HUES6 (cell line): ENCODE measurements around the gene LEMD2.

Experiments
- H3K27ac ChIP-seq: 2 replicates; pipeline ENCODE4 v1.7.0; 2013; ENCODE audit warnings: low read depth, mild to moderate bottlenecking, low read length, inconsistent platforms
- H3K27me3 ChIP-seq: 2 replicates; pipeline ENCODE4 v1.6.1; 2013; ENCODE audit warnings: low read length; ENCODE audit not compliant: control insufficient read depth, insufficient read depth
- H3K36me3 ChIP-seq: 2 replicates; pipeline ENCODE4 v1.6.1; 2013; ENCODE audit warnings: low read length; ENCODE audit not compliant: control insufficient read depth, insufficient read depth
- H3K4me1 ChIP-seq: 2 replicates; pipeline ENCODE4 v1.6.1; 2013; ENCODE audit warnings: low read length; ENCODE audit not compliant: control insufficient read depth, insufficient read depth
- H3K4me3 ChIP-seq: 2 replicates; pipeline ENCODE4 v1.5.1; 2013; ENCODE audit warnings: low read depth, low read length
- H3K9ac ChIP-seq: one replicate; pipeline ENCODE4 v1.6.1; 2013; ENCODE audit warnings: mild to moderate bottlenecking, low read length
- H3K9me3 ChIP-seq: 2 replicates; pipeline ENCODE4 v1.6.1; 2013; ENCODE audit warnings: low read depth, low read length; ENCODE audit not compliant: control insufficient read depth, insufficient read depth

LEMD2 gene

DNA sequence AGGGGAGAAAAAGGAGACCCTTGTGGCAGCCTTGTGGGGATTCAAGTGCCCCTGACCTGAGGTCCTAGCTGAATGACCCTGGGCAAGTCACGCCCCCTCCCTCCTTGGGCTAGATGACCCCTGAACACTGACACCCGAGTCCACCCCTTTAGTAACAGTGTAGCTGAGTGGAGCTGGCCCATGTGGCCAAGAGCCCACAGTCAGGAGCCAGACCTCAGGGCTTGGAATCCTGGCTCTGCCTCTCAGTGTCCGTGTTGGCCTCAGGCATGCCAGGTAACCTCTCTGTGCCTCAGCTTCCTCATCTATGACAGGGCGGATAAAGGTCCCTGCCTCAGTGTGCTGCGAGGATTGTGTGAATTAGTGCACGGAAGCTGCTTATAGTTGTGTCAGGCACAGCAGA lies 56.5 kb downstream of the LEMD2 start:
- Histone ChIP-seq H3K27me3 (no peaks in the 10 kb centered on the region), H3K27ac (no peak overlapping the region), H3K36me3 (no peaks in the 10 kb centered on the region), H3K9ac (no peak overlapping the region), H3K4me1 (peaks cover 3% of the 10 kb centered on the region; the same call in 1 of the 2 replicates), H3K9me3 (no peaks in the 10 kb centered on the region), H3K4me3 (no peak overlapping the region)

DNA sequence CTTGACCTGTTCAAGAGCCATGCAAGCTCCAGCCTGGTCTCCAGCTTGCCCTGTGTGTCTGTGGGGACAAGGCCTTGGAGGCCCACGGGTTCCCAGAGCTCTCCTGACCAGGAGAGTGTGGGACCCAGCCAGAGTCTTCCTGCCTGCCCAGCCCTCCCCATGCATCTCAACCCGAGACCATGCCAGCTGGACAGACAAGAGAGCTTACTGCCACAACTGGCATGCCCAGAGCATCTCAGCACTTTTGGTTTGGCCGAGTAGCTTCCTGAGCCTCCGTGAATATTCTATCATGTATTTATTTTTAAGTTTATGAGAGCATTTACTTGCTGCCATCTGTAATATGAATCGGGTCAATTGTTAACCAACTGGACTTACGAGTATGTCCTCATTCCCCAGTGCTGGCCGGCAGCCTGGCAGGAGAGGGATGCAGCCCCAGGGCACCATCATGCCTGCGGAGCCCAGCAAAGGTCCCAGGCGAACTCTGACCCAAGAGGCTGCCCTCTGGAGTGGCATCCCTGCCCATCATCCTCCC lies 57.1 kb downstream of the LEMD2 start:
- Histone ChIP-seq H3K9me3 (no peaks in the 10 kb centered on the region), H3K27me3 (no peaks in the 10 kb centered on the region), H3K4me3 (no peak overlapping the region), H3K36me3 (no peaks in the 10 kb centered on the region), H3K4me1 (peaks cover 6% of the 10 kb centered on the region; the same call in 1 of the 2 replicates), H3K27ac (no peak overlapping the region), H3K9ac (no peak overlapping the region)

DNA sequence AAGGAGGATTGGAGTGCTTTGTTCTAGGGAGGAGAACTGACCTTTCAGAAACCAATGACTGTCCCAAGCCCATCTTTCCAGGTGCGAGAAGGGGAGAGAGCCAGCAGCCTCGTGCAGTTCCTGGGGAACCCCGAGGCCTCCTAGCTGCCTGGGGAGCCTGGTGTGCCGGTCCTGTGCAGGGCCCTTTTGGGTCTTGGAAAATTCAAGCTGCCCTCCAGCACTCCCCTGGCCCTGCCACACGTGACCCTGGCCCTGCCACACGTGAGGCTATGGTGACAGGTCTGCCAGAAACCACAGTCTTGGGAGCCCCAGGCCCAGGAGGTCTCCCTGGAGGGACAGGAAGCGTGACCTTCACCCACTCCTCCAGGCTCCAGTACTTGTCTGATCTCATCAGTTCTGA lies 57.9 kb downstream of the LEMD2 start:
- H3K27ac ChIP-seq, result no peak overlapping the region
- no peaks in the 10 kb centered on the region for H3K9me3 ChIP-seq
- H3K4me3 ChIP-seq, result no peak overlapping the region
- H3K36me3 ChIP-seq, result no peaks in the 10 kb centered on the region
- H3K4me1 ChIP-seq, result peaks cover 6% of the 10 kb centered on the region; the same call in 1 of the 2 replicates
- no peak overlapping the region for H3K9ac ChIP-seq
- H3K27me3 ChIP-seq, result no peaks in the 10 kb centered on the region

DNA sequence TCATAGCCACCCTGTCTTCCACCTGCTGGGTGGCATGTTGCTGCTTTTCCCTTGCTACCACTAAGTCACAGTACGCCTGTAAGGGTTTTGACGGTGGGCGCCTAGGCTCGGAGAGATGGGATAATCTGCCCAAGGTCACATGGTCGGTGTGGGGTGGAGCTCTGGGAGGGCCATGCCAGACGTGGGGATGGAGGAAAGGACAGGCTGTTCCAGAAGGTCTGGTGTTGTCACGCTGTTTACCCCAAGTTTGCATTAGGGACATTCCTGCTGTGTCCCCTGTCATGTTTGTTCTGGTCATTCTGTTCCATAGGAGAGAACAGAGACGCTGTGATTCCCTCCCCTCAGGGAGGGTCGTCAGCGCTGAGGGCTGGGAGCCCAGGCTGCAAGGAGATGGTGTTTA lies 58.3 kb downstream of the LEMD2 start:
- Histone ChIP-seq H3K36me3 (no peaks in the 10 kb centered on the region), H3K4me1 (peaks cover 6% of the 10 kb centered on the region; the same call in 1 of the 2 replicates), H3K9ac (no peak overlapping the region), H3K27me3 (no peaks in the 10 kb centered on the region), H3K27ac (no peak overlapping the region), H3K4me3 (no peak overlapping the region), H3K9me3 (no peaks in the 10 kb centered on the region)

DNA sequence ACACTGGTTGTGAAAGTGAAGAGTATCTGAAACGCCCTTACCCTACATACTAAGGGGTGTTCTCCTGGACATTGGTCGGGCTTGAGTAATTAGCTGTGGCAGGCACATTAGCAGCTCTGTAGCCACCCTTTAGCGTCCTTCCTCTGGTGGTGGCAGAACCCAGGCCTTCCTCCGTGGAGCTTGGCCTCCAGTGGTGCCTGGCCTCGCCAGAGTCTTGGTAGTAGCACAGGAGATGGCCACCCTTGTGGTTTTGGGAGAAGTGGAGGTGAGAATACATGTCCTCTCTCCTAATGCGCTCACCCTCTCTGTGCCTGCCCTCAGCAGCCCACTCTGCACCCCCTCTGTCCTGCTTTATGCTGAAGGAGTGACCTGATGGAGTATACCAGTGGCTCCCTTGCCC lies 59.9 kb downstream of the LEMD2 start:
- H3K27ac ChIP-seq, result no peak overlapping the region
- H3K4me1 ChIP-seq, result peaks cover 10% of the 10 kb centered on the region; the same call in 1 of the 2 replicates
- no peaks in the 10 kb centered on the region for H3K36me3 ChIP-seq
- H3K4me3 ChIP-seq, result no peak overlapping the region
- no peaks in the 10 kb centered on the region for H3K27me3 ChIP-seq
- no peak overlapping the region for H3K9ac ChIP-seq
- H3K9me3 ChIP-seq, result no peaks in the 10 kb centered on the region

DNA sequence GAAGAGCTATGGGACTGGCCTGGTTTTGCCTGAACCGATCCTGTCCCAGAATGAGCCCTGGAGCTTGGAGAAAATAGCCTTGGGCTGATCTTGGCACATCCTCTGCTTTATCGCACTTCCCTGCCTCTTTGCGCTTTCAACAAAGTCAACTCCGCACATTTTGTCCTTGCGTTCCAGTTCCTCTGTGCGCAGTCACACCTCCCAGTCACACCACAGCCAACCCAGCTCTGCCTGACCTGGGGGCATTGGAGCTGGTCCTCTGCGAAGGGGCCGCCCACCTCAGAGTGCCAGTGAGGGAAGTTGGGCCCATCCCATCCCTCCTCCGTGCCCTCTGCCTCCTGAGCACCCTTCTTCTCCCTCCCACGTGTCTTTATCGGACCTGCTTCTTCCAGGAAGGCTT lies 60.5 kb downstream of the LEMD2 start:
- H3K9me3 ChIP-seq, result no peaks in the 10 kb centered on the region
- no peaks in the 10 kb centered on the region for H3K27me3 ChIP-seq
- H3K9ac ChIP-seq, result no peak overlapping the region
- no peak overlapping the region for H3K4me3 ChIP-seq
- H3K36me3 ChIP-seq, result no peaks in the 10 kb centered on the region
- H3K4me1 ChIP-seq, result peaks cover 10% of the 10 kb centered on the region; the same call in 1 of the 2 replicates
- H3K27ac ChIP-seq, result no peak overlapping the region

DNA sequence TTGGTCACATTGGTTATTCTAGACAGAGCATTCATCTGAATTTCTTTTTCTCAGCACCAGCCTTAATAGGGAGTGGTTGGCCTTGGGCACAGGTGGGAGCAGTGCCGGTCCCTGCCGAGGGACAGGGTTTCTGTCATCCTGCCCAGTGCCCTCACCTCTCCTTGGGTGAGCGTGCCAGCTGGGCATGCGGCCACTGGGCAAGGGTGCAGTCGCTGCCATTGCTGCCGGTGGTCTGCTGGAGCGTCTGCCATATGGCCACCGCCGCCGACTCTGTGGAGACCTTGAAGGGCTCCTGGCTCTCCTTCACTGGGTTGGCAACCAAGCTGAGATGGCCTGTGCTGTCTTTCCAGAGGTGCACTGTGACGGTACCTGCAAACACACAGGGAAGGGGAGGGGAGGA lies 61.0 kb downstream of the LEMD2 start:
- no peaks in the 10 kb centered on the region for H3K36me3 ChIP-seq
- H3K27ac ChIP-seq, result no peak overlapping the region
- H3K27me3 ChIP-seq, result no peaks in the 10 kb centered on the region
- no peaks in the 10 kb centered on the region for H3K9me3 ChIP-seq
- H3K9ac ChIP-seq, result no peak overlapping the region
- H3K4me1 ChIP-seq, result peaks cover 10% of the 10 kb centered on the region; the same call in 1 of the 2 replicates
- H3K4me3 ChIP-seq, result no peak overlapping the region

DNA sequence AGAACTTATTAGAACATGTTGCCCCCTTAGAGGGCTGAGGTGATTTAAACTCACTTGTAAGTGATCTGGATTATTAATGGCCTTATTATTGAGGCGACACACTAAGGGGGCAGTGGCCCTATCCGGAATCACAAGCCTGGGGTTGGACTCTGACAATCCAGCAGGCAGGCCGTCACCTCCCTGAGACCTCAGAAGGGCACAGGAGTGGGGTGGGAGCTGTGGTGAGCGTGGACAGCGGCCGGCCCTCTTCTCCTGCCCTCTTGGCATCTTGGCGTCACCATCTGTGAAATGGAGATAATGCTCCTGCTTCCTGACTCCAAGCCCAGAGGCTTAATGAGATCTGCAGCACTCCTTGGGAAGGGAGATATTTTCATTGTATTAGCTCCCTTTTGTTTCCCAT lies 61.8 kb downstream of the LEMD2 start:
- H3K27ac ChIP-seq, result no peak overlapping the region
- H3K4me3 ChIP-seq, result no peak overlapping the region
- no peaks in the 10 kb centered on the region for H3K36me3 ChIP-seq
- peaks cover 8% of the 10 kb centered on the region; the same call in 1 of the 2 replicates for H3K4me1 ChIP-seq
- no peaks in the 10 kb centered on the region for H3K27me3 ChIP-seq
- no peak overlapping the region for H3K9ac ChIP-seq
- no peaks in the 10 kb centered on the region for H3K9me3 ChIP-seq

DNA sequence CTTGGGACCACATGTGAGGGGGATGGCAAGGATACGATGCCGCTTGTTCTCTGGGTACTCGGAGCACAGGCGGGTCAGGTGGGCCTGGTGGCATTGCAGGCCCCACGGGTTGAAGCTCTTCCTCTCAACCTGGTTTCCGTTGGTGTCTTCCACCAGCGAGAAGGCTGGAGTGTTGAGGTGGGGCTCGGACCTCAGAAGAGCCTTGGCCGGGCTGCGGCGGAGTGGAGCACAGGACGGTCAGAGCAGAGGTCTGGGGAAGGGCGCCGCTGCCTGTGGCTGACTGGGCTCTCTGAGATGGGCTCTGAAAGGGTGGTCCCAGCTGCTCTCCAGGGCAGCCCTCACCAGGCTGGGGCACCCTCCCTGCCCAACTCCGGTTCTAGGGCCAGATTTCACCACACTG lies 62.2 kb downstream of the LEMD2 start:
- Histone ChIP-seq H3K27me3 (no peaks in the 10 kb centered on the region), H3K4me3 (no peak overlapping the region), H3K9ac (no peak overlapping the region)

DNA sequence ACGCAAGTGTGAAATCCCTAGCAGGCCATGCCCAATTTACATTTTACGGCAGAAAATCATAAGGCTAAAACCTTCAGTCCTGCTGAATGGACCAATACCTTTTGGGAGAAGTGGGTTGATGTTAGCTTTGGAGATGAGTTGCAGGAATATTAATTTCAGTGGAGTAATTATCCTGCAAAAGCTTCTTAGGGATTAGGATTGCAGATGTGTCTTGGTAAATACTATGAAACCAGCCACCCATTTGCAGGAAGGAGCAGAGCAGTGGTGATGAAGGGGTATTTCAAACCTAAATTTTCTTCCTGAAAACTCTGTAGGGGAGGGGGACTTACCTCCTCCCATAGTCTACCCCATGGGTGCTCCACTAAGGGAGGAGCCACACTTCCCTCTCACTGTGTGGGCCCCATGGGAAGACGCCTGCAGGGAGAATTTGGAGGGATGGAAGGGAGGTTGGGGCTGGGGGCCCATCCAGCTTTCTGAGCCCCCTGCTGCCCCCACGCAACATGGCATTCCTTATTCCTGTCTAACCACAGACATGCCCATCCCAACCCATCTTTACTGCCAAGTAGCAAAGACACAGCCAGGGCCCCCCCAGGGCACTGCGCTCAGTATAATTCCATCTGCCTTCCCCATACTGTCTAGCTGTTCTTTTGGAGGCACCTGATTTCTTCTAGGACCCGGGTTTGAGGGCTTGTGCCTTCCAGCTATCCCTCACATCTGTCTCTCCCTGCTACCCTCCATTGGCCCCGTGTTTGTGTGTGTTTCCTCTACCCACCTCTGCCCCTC lies 62.8 kb downstream of the LEMD2 start:
- peaks cover 8% of the 10 kb centered on the region; the same call in 1 of the 2 replicates for H3K4me1 ChIP-seq
- H3K9ac ChIP-seq, result no peak overlapping the region
- no peaks in the 10 kb centered on the region for H3K27me3 ChIP-seq
- H3K27ac ChIP-seq, result no peak overlapping the region
- H3K36me3 ChIP-seq, result no peaks in the 10 kb centered on the region
- no peaks in the 10 kb centered on the region for H3K9me3 ChIP-seq
- H3K4me3 ChIP-seq, result no peak overlapping the region

More for the DNA sequence above, 62.2 kb downstream of the LEMD2 start:
- Histone ChIP-seq H3K9me3 (no peaks in the 10 kb centered on the region), H3K4me1 (peaks cover 8% of the 10 kb centered on the region; the same call in 1 of the 2 replicates), H3K36me3 (no peaks in the 10 kb centered on the region), H3K27ac (no peak overlapping the region)

DNA sequence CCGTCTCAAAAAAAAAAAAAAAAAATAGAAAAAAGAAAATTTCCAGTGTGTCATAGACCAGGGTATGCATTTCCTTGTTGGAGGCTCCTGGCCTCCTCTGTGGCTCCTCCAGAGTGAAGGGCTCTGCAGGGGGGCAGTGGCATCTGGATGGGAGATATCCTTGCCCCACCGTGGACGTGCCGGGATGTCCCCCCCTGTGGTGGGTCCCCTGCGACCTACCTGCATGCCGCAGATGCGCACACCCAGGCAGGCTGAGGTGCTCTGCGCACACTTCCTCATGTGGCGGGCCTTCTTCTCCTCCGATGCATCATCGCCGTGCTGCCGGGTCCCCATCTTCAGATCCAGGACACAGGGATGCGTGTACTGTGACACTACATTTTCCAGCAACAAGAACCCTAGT lies 63.7 kb downstream of the LEMD2 start:
- no peaks in the 10 kb centered on the region for H3K9me3 ChIP-seq
- no peaks in the 10 kb centered on the region; the same call in 1 of the 2 replicates for H3K27me3 ChIP-seq
- H3K4me1 ChIP-seq, result peaks cover 8% of the 10 kb centered on the region; the same call in 1 of the 2 replicates
- no peak overlapping the region for H3K4me3 ChIP-seq
- H3K36me3 ChIP-seq, result no peaks in the 10 kb centered on the region
- no peak overlapping the region for H3K9ac ChIP-seq
- H3K27ac ChIP-seq, result no peak overlapping the region
